GM18505 (cell line): ENCODE measurements around the gene LRRTM1.

Experiments
- ATAC-seq: cut with Tn5 transposase; IDR thresholded peaks from one replicate; pipeline ENCODE4 v1.9.1; 2021; ENCODE audit not compliant: unreplicated experiment
- POLR2A ChIP-seq: IDR thresholded peaks from 4 replicates; pipeline ENCODE4 v1.6.1; 2011; ENCODE audit warnings: borderline replicate concordance; ENCODE audit not compliant: insufficient read depth, insufficient read length; ENCODE audit errors: extremely low read depth

LRRTM1 gene, protein sequence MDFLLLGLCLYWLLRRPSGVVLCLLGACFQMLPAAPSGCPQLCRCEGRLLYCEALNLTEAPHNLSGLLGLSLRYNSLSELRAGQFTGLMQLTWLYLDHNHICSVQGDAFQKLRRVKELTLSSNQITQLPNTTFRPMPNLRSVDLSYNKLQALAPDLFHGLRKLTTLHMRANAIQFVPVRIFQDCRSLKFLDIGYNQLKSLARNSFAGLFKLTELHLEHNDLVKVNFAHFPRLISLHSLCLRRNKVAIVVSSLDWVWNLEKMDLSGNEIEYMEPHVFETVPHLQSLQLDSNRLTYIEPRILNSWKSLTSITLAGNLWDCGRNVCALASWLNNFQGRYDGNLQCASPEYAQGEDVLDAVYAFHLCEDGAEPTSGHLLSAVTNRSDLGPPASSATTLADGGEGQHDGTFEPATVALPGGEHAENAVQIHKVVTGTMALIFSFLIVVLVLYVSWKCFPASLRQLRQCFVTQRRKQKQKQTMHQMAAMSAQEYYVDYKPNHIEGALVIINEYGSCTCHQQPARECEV

DNA sequence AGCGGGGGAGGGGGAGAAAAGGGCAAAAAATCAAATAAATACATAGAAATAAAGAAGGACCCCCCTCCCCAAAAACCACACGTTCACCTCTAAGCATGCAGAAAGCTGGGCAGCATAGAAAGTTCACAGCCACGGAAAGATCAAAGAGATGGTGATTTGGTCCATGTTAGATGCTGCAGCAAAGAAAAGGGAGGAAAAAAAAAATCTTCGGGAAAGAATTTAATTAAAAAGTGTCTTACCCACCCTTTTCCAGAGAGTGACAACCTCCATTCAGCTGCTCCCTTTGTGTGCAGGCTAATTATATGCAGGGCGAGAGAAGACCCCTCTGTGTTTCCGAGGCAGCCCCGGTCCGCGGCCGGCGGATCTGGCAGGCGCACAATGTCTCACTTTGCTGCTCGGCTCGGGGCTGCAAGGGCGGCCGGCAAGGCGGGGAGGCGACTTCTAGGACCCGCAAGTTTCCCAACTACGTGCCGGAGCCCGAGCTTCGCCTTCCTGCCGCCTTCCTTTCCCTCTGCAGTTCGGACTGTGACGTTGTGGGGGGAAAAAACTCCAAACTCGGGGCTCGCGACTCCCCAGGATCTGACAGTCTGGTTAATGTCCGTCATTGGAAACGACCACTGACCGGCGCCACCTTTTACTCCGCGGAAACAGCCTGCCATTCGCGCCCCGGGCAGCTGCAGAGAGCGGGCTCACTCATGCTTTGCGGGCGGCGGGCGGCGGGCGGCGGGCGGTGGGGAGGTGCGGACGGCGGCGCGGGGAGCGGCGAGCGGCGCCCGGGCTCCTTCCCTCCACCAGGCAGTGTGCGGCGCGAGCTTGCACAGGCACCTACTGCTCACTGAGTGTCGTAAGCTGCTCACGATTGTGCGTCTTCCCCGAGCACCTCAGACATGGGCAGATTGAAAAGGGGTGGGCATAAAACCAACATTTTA is at the start of gene LRRTM1:
Gene LRRTM1 (minus strand): TSS at position 844 of the 929 bp plus-strand sequence. CDS start 933 bp downstream, outside the sequence.
- no peak for TF ChIP-seq POLR2A
- no peak for ATAC-seq

DNA sequence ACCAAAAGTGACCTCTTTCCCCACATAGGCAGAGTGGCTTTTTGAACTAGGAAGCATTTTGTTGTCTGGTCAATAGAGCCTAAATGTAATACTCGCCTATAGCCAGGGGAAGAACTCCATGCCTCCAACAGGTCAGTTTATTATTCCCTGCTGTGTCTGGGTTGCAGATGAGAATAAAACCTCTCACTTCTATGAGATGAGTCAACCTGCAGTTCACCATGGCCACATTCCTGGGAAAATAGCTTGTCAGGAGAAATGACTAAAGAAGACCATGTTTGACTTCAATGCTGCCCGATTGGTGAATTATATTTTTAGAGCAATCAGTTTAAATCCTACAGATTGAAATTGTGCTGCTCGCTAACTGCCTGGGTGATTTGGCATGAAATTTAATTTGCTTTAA is 46.7 kb upstream of the LRRTM1 start:
- ATAC-seq = no peak
- TF ChIP-seq POLR2A = no peak

GRCh38 chr2:80348953-80349352 is 44.4 kb upstream of the LRRTM1 start:
- TF ChIP-seq POLR2A = no peak
- no peak for ATAC-seq

GRCh38 chr2:80348078-80348477 is 43.5 kb upstream of the LRRTM1 start:
- ATAC-seq = no peak
- no peak for TF ChIP-seq POLR2A

GRCh38 chr2:80340022-80340421 is 35.5 kb upstream of the LRRTM1 start:
- no peak for TF ChIP-seq POLR2A
- ATAC-seq = no peak

- TF ChIP-seq POLR2A = no peak
- no peak for ATAC-seq
Measured at GRCh38 chr2:80338794-80339193, 34.2 kb upstream of the LRRTM1 start.

DNA sequence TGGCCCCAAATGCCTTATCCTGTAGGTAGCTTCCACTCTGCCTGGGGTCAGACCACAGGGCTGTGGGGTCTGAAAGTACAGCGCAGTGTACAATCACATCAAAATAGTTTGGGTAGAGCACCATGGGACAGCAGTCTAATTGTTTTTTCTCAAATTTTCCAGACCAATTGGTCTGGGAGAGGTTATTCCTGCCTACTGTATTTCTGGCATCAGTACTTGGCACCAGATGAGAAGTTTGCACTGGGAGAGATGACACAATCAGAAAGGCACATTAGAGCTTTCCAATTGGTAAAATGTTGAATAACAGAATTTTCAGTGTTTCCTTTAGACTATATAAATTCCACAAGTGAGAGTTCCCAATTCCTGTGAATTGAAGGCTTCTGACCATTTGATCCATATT is 30.9 kb upstream of the LRRTM1 start:
- no peak for TF ChIP-seq POLR2A
- no peak for ATAC-seq

- no peak for ATAC-seq
- no peak for TF ChIP-seq POLR2A
Measured at GRCh38 chr2:80333886-80334285, 29.3 kb upstream of the LRRTM1 start.

DNA sequence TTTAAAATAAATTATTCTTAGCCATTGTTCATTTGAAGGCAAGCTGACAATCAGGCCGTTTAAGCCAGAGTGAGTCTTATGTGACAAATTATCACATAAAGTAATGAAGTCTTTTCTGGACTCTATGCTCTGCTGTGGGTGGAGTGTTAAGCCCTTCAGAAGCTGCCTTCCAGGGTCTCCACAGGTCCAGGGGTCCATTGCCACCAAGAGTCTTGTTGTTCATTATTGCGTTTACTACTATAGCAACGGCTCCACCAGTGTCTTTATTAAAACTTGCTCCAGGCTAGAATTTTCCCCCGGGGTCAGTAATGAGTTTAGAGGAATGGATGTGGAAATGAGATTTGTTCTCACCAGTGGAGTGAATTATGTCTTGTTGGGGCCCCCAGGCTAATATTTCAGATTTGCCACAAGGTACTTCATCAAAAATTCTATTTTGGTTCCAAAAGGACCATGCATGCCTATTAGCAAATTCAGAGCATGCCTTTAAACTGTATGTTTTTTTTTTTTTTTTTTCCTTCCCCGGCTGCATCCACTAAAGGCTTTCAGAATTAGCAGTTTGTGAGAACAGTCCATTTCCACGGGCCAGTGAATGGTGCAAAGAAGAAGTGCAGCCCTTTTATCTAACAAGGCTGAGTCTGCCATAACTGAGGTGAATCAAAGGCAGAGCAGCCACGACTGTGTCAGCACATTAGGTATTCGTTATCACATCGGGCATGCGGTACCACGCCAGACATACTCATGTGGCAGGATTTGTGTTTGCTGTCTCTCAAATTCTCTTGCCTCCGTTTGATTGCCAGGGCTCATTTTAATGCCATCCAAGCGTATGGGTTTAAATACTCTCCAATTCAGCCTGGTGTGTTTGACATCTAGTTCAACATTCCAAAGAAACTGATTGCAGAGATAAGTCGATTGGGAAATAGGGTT is 26.2 kb upstream of the LRRTM1 start:
- no peak for TF ChIP-seq POLR2A
- no peak for ATAC-seq

GRCh38 chr2:80329491-80329890 is 24.9 kb upstream of the LRRTM1 start:
- TF ChIP-seq POLR2A = no peak
- ATAC-seq = no peak

GRCh38 chr2:80328159-80328571 is 23.6 kb upstream of the LRRTM1 start:
- ATAC-seq = no peak
- no peak for TF ChIP-seq POLR2A

DNA sequence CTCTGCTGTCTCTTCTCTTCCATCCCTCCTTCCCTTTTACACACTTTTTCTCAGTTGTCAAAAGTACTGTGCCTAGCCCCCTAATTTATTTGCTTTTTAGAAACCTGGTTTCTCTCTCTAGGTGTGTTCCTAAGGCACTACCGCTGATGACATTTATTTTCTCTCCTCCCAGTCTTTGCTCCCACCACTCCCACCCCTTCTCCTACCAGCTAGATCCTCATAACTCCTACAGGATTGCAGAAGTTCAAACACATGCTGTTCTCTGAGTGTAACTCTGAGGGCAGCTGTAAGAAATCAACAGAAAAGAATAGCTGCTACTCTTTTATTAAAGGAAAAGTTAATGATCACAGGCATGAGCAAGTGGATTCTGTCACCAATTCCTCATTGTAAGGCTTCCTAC is 22.3 kb upstream of the LRRTM1 start:
- TF ChIP-seq POLR2A = no peak
- ATAC-seq = no peak

DNA sequence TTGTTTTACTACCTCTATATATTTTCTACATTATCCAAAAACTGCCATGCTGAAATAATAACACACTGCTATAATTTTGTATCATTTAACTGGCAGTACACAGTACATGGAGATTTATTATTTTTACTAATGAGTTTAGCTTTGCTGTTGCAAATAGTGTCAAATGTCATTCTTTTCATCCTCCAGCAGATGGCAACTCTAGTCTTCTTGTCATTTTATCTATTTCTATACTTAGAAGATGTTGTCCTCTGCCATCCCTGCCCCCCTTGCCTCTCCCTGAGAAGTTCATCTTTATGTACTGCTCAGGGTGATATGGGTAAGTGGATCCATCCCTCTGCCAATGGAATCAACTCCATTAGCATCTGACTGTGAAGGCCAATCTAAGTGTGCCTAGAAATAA is 21.7 kb upstream of the LRRTM1 start:
- no peak for TF ChIP-seq POLR2A
- ATAC-seq = no peak

GRCh38 chr2:80324525-80324924 is 20.0 kb upstream of the LRRTM1 start:
- ATAC-seq = no peak
- TF ChIP-seq POLR2A = no peak
